Brain pericyte (primary cell): ENCODE results near the gene BOLA2B.
"Not testable (repeated sequence)": the region's sequence is repeated elsewhere in the genome, so short reads cannot be mapped to it uniquely, and the experiment has no call there.

Experiments
- DNase-seq: peaks from one replicate; pipeline ENCODE4 v3.0.0-alpha.2; 2012; ENCODE audit warnings: low read depth, low spot score

BOLA2B gene

DNA sequence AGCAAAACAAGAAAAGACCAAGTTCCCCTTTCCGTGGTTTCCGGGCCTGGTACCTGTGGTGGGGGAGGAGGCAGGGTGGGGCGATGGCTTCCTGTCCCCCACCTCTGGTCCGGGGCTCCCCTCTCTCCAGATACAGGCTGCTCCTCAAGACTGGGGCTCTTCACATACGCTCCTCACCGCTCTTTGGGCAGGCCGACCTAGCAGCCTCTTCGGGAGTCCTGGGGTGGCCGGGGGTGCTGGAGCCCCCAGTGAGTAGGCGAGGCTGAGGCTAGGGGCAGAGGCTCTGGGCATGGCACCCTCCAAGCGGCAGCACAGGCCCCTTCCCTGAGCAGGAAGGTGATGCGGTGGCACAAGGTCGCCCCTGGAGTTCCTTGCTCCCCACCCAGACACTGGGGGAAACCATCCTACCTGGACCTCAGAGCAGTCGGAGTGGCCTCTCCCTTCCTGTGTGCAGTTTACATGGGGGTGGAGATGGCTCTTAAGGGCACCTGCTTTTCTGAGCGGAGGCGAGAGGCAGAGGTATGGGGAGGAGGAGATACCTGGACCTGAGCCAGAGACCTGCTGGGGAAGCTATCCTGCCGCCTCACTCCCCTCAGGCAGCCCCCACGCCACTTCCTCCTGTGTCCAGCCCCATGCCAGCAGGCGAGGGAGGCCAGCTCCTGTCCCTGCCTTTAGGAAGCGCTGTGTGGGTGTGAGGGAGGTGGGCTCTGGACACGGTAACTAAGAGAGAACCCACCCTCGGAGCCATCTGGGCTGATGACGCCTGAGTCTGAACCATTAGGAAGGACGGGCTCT, 9.2 kb downstream of the BOLA2B start:
- DNase-seq, result no peak

DNA sequence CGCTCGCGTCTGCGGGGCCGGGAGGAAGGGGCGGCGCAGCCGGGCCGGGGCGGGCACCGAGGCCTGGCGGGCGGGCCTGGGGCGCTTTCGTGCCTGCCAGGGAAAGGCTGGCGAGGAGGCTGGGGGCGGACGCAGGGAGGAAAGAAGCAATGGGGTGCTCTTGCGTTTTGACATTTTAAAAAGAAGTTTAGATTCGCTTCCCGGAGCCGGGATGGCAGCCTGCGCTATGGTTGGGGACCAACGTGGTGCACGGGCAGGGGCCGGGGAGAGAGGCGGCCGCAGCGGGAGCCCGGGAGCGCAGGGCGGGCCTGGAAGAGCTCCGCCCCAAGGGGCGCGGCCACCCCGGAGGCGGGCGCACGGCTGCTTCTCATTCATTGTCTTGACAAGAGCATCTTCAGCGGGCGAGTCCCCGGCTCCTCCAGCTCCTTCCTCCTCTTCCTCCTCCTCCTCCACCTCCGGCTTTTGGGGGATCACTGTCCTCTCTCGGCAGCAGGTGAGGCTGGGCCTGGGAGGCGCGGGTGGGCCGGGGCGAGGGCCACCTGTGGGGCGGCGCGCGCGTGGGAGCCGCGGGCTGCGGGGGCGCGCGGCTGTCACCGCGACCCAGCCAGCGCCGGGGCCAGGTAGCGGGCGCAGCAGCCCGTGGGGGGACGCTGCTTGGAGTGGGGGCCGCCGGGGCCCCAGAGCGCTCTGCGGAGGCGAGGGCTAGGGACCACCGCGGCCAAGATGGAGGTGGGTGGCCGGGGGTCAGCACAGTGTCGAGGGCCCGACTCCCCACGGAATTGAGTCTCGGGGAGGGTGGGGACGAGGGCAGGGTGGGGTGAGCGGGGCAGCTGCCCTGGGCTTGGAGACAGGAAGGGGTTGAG, 10.0 kb downstream of the BOLA2B start, which contains the start of gene CORO1A:
Gene CORO1A, plus strand, starts transcription at position 370 of the 863 bp plus-strand sequence. CDS start 1,608 bp downstream, outside the sequence.
- DNase-seq, result no peak

DNA sequence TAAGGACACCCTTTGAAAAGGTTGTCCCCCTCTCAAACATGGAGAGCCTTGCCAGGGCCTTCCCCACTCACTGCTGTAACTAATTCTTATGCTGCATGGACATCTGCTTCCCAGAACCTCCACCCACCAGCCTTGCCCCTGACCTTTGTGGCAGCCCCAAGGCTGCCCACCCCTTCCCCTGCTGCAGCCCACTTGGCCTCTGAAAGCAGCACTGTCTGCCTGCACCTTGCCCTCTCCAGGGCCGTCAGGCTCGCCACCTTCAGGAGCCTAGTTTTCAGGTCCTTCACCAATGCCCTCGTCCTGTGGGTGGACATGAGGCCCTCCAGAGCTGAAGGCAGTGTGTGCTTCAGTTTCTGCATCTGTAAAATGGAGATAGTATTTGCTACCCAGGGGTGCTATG, 12.7 kb downstream of the BOLA2B start:
- DNase-seq, result no peak

DNA sequence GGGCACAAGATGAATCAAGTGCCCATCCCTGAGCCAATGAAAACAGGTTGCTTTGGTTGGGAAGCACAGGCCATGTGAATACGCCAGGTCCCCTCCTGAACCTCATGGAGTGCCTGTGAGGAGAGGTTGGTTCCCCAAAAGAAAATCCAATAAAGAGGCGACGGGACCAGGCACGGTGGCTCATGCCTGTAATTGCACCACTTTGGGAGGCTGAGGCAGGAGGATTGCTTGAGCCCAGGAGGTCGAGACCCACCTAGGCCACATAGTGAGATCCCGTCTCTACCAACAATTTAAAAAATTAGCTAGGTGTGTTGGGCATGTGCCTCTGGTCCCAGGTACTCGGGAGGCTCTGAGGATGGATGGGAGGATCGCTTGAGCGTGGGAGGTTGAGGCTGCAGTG, 13.5 kb downstream of the BOLA2B start:
- no peak for DNase-seq

DNA sequence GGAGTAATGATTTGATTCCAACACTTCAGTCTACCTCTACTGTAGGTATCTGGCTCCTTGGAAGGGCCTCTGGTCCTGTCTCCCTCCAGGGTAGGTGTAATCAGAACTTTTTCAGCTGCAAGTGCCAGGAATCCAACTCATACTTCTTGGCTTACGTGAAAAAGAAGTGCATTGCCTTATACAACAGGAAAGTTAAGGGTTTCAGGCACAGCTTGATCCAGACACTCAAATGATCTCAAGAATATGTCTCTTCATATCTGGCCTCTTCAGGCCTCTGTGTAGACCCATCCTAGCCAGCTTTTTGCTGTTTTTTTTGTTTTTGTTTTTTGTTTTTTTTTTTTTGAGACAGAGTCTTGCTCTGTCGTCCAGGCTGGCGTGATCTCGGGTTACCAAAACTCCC, 14.3 kb downstream of the BOLA2B start:
- DNase-seq, result no peak

DNA sequence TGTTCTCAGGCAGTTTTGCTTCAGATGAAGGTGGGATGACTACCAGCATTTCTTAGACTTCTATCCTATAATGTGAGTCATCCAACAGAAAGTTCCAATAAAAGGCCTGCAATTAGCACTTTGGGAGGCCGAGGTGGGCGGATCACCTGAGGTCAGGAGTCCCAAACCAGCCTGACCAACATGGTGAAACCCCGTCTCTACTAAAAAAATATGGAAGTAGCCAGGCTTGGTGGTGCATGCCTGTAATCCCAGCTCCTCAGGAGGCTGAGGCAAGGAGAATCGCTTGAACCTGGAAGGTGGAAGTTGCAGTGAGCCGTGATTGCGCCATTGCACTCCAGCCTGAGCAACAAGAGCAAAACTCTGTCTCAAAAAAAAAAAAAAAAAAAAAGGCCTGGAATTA, 16.6 kb downstream of the BOLA2B start:
- DNase-seq, result not testable (repeated sequence)

DNA sequence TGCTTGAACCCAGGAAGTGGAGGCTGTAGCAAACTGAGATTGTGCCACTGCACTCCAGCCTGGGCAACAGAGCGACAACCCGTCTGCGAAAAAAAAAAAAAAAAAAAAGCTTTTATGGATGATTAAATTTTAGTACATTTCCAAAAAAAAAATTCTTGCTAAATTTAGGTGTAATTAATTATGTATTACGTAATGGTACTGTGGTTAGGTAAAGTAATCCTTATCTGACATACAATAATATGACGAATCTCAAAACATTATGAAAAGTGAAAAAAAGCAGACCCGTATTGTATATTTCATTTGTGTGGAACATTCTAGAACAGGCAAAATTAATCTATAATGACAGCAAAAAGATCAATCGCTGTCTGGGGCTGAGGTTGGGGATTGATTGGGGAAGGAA, 20.4 kb downstream of the BOLA2B start:
- DNase-seq, result no peak

DNA sequence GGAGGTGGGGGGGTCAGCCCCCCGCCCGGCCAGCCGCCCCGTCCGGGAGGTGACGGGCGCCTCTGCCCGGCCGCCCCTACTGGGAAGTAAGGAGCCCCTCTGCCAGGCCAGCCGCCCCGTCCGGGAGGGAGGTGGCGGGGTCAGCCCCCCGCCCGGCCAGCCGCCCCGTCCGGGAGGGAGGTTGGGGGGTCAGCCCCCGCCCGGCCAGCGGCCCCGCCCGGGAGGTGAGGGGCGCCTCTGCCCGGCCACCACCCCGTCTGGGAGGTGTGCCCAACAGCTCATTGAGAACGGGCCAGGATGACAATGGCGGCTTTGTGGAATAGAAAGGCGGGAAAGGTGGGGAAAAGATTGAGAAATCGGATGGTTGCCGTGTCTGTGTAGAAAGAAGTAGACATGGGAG, 23.3 kb downstream of the BOLA2B start:
- not testable (repeated sequence) for DNase-seq

DNA sequence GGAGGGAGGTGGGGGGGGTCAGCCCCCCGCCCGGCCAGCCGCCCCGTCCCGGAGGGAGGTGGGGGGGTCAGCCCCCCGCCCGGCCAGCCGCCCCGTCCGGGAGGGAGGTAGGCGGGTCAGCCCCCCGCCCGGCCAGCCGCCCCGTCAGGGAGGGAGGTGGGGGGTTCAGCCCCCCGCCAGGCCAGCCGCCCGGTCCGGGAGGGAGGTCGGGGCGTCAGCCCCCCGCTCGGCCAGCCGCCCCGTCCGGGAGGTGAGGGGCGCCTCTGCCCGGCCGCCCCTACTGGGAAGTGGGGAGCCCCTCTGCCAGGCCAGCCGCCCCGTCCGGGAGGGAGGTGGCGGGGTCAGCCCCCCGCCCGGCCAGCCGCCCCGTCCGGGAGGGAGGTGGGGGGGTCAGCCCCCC, 24.1 kb downstream of the BOLA2B start:
- not testable (repeated sequence) for DNase-seq

DNA sequence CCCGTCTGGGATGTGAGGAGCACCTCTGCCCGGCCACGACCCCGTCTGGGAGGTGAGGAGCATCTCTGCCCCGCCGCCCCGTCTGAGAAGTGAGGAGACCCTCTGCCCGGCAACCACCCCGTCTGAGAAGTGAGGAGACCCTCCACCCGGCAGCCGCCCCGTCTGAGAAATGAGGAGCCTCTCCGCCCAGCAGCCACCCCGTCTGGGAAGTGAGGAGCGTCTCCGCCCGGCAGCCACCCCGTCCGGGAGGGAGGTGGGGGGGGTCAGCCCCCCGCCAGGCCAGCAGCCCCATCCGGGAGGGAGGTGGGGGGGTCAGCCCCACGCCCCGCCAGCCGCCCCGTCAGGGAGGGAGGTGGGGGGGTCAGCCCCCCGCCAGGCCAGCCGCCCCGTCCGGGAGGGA, 24.7 kb downstream of the BOLA2B start:
- DNase-seq, result not testable (repeated sequence)

DNA sequence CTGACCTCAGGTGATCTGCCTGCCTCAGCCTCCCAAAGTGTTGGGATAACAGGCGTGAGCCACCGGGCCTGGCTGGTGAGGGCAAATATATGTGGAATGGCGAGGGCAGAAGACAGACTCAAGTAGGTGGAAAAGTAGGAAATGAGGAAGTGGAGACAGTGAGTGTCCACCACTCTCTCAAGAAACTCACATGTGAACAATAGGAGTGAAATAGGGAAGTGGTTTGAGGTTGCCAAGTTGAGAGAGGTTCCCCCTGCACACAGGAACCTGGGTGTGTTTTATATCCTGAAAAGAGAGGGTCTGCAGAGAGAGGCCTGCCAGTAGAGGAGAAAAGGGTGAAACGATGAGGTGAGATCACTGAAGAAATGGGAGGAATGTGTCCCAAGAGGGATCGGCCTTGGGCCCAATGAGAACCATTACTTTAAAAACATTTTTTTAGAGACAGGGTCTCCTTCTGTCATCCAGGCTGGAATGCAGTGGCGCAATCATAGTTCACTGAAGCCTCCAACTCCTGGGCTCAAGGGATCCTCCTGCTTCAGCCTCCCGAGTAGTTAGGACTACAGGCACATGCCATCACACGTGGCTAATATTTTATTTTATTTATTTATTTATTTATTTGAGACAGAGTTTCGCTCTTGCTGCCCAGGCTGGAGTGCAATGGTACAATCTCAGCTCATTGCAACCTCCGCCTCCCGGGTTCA, 27.1 kb downstream of the BOLA2B start:
- no peak for DNase-seq

DNA sequence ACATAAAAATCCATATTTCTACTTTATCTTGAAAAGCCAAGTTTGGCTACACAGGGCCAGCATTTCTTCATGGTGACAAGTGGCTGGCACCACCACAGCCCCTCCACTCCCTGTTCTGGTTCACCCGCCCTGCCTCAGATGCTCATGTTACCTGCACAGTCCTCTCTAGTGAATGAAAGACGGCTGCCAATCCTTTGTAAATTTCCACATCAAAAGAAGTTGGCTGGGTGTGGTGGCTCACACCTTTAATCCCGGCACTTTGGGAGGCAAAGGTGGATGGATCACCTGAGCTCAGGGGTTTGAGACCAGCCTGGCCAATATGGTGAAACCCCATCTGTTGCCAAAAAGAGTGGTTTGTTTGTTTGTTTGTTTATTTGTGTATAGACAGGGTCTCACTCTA, 29.9 kb downstream of the BOLA2B start:
- no peak for DNase-seq

DNA sequence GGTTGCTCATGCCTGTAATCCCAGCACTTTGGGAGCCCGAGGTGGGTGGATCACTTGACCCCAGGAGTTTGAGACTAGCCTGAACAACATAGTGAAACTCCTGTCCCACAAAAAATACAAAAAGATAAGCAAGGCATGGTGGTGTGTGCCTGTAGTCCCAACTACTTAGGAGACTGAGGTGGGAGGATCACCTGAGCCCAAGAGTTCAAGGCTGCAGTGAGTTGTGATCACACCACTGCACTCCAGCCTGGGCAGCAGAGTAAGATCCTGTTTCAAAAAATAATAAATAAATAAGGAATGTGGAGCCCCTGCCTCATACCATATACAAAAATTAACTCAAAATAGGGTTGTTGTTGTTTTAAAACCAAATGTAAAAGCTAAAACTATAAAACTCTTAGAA, 36.3 kb downstream of the BOLA2B start:
- no peak for DNase-seq

DNA sequence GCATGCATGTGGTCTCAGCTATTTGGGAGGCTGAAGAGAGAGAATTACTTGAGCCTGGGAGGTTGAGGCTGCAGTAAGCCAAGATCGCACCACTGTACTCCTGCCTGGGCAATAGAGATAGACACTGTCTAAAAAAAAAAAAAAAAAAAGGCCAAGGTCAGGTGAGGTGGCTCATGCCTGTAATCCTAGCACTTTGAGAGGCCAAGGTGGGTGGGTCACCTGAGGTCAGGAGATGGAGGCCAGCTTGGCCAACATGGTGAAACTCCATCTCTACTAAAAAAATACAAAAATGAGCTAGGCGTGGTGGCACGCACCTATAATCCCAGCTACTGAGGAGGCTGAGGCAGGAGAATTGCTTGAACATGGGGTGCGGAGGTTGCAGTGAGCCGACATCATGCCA, 38.3 kb downstream of the BOLA2B start:
- no peak for DNase-seq

DNA sequence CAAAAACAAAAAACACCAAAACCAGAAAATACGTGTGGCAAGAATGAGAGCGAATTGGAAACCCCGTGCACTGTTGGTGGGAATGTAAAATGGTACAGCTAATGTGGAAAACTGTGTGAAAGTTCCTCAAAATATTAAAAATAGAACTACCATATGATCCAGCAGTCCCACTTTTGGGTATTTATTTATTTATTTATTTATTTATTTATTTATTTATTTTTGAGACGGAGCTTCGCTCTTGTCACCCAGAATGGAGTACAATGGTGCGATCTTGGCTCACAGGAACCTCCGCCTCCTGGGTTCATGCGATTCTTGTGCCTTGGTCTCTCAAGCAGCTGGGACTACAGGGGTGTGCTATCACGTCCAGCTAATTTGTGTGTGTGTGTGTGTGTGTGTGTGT, 40.9 kb downstream of the BOLA2B start:
- DNase-seq, result no peak

DNA sequence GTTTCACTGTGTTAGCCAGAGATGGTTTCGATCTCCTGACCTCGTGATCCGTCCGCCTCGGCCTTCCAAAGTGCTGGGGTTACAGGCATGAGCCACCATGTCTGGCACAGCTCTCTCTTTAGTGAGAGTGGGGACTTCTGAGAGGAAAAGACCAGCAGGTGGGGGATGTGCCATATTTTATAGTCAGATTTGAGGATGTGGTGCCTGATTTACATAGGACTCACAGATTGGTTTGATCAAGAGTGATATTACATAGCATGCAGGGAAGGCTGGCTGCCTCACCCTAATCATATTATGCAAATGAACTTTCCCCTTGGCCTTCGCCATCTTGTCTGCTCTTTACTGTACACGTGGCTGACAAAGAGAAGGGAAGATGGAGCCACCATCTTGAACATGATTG, 42.4 kb downstream of the BOLA2B start:
- DNase-seq, result no peak

DNA sequence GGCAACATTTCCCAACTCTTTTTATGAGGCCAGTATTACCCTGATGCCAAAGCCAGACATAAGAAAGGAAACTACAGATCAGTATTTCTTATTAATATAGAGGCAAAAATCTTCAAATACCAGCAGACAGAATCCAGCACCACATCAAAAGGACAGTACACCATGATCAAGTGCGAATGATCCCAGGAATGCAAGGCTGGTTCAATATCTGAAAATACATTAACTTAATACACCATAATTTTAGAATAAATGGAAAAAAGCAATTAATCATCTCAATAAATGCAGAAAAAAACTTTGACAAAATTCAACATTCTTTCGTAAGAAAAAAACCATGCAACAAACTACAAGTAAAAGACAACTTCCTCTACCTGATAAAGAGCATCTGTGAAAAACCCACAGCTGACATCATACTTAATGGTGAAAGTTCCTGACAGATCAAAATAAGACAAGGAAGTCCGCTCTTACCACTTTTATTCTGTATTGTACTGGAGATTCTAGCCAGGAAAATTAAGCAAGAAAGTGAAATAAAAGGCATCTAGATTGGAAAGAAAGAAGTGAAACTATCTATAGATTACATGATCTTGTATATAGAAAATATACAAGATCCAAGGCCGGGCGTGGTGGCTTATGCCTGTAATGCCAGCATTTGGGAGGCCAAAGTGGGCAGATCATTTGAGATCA, 44.1 kb downstream of the BOLA2B start:
- no peak for DNase-seq

DNA sequence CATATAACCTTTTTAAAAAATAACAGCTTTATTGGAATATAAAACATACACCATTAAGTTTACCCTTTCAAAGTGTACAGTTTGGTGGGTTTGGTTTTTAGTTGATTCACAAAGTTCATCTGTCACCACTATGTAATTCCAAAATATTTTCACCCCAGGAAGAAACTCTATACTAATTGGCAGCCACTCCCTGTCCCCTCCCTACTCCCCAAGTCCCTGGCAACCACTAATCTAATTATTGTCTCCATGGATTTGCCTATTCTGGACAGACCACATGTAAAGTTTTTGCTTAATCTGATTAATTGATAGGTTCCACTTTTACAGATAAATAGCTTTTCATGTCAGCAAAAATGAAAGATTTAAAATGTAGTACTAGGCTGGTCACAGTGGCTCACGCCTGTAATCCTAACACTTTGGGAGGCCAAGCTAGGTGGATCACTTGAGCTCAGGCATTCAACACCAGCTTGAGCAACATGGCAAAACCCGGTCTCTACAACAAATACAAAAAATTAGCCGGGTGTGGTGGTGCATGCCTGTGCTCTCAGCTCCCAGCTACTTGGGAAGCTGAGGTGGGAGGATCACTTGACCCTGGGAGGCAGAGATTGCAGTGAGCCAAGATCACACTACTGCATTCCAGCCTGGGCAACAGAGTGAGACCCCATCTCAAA, 45.5 kb downstream of the BOLA2B start:
- no peak for DNase-seq

DNA sequence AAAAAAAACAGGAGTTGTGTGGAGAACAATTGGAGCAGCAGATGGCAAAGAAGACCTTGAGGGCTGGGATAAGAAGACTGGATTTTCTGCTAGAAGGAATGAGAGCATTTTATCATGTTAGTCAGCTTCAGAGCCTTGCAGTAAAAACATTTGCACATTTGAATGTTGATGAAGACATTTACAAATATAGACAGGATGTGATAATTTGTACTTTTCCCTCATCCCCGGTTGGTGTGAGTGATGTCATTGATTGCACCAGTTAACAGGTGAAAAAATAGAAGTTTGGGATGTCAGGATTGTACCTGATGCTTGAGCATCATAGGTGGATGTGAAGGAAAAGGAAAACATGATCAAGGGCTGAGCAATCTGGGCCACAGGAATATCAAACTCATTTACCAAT, 47.8 kb downstream of the BOLA2B start:
- DNase-seq, result no peak

DNA sequence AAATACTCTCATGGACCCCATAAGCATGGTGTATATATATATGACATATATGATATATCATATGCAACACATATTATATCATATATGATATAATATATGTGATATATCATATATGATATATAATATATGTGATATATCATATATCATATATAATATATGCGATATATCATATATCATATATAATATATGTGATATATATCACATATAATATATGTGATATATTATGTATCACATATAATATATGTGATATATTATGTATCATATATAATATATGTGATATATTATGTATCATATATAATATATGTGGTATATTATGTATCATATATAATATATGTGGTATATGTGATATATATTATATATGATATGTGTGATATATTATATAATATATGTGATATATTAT, 48.5 kb downstream of the BOLA2B start:
- DNase-seq, result no peak

DNA sequence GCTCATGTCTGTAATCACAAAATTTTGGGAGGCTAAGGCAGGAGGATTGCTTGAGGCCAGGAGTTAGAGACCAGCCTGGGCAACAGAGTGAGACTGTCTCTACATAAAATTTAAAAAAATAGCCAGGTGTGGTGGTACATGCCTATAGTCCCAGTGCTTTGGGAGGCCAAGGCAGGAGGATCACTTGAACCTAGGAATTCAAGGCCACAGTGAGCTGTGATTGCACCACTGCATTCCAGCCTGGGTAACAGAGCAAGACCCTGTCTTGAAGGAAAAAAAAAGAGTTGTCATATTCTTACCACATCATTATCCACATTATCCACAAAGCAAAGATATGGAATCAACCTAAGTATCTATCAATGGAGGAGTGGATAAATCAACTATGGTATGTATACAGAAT, 49.4 kb downstream of the BOLA2B start:
- no peak for DNase-seq
